SU-DHL-6 (cell line): ENCODE measurements around the gene NUDT14.

ENCODE experiments used
- H2AFZ ChIP-seq: fragments of 200-600 bp; sonication (generic); 2 replicates; pipeline ENCODE4 v1.6.1; 2014; ENCODE audit warnings: low read depth, mild to moderate bottlenecking, moderate library complexity, mixed read lengths, antibody characterized with exemption, low read length; ENCODE audit not compliant: severe bottlenecking
- H3F3A ChIP-seq: fragments of 200-600 bp; shearing (Covaris generic); 2 replicates; pipeline ENCODE4 v1.6.0; 2016; ENCODE audit warnings: antibody characterized with exemption, mild to moderate bottlenecking; ENCODE audit not compliant: insufficient read depth
- H3K27ac ChIP-seq: fragments of 200-600 bp; sonication (generic); 2 replicates; pipeline ENCODE4 v1.5.1; 2016; ENCODE audit warnings: low read depth, mild to moderate bottlenecking, low read length, moderate library complexity, mixed read lengths
- H3K27me3 ChIP-seq: fragments of 200-600 bp; sonication (generic), shearing (Covaris generic); 2 replicates; pipeline ENCODE4 v1.6.0; 2014; ENCODE audit warnings: mild to moderate bottlenecking, low read length
- H3K36me3 ChIP-seq: fragments of 200-600 bp; sonication (generic); 2 replicates; pipeline ENCODE4 v1.6.1; 2014; ENCODE audit warnings: mild to moderate bottlenecking, low read length, mixed read lengths
- H3K4me2 ChIP-seq: fragments of 300-600, 200-600 bp; shearing (Covaris generic), sonication (generic); 2 replicates; pipeline ENCODE4 v1.6.0; 2014; ENCODE audit warnings: low read length, low read depth, mild to moderate bottlenecking; ENCODE audit not compliant: poor library complexity, severe bottlenecking
- H3K4me3 ChIP-seq: fragments of 200-600 bp; sonication (generic); 2 replicates; pipeline ENCODE4 v1.5.1; 2014; ENCODE audit warnings: antibody characterized with exemption, low read length, mild to moderate bottlenecking, mixed read lengths; ENCODE audit not compliant: insufficient read depth, poor library complexity, severe bottlenecking
- H3K79me2 ChIP-seq: fragments of 200-600 bp; sonication (generic); 2 replicates; pipeline ENCODE4 v1.6.1; 2014; ENCODE audit warnings: mild to moderate bottlenecking, low read length, moderate library complexity; ENCODE audit not compliant: insufficient read depth
- H3K9ac ChIP-seq: fragments of 200-600 bp; sonication (generic); 2 replicates; pipeline ENCODE4 v1.7.0; 2014; ENCODE audit warnings: mild to moderate bottlenecking, low read length
- H3K9me2 ChIP-seq: fragments of 200-600 bp; sonication (generic); replicated peaks from 2 replicates; pipeline ENCODE4 v1.6.1; 2014; ENCODE audit warnings: low read length; ENCODE audit not compliant: insufficient read depth
- H3K9me3 ChIP-seq: fragments of 200-600 bp; sonication (generic); 2 replicates; pipeline ENCODE4 v1.6.1; 2014; ENCODE audit warnings: low read length, mixed read lengths; ENCODE audit not compliant: insufficient read depth
- H4K20me1 ChIP-seq: fragments of 200-600 bp; sonication (generic); 2 replicates; pipeline ENCODE4 v1.6.1; 2014; ENCODE audit warnings: low read depth, mild to moderate bottlenecking, antibody characterized with exemption, low read length, moderate library complexity, mixed read lengths
- EZH2phosphoT487 ChIP-seq: fragments of 200-600 bp; sonication (generic), shearing (Covaris generic); conservative IDR thresholded peaks from 2 replicates; pipeline ENCODE4 v1.6.1; 2018; ENCODE audit warnings: mild to moderate bottlenecking, antibody characterized with exemption, low read length, moderate library complexity, mixed read lengths
- TF ChIP-seq, protein P1 (sequence below): fragments of 200-600 bp; sonication (generic); IDR thresholded peaks from one replicate; pipeline ENCODE4 v1.5.1; 2017; ENCODE audit warnings: antibody characterized with exemption, mild to moderate bottlenecking, low read length, moderate library complexity; ENCODE audit not compliant: insufficient read depth, poor library complexity, severe bottlenecking

The NUDT14 gene

DNA sequence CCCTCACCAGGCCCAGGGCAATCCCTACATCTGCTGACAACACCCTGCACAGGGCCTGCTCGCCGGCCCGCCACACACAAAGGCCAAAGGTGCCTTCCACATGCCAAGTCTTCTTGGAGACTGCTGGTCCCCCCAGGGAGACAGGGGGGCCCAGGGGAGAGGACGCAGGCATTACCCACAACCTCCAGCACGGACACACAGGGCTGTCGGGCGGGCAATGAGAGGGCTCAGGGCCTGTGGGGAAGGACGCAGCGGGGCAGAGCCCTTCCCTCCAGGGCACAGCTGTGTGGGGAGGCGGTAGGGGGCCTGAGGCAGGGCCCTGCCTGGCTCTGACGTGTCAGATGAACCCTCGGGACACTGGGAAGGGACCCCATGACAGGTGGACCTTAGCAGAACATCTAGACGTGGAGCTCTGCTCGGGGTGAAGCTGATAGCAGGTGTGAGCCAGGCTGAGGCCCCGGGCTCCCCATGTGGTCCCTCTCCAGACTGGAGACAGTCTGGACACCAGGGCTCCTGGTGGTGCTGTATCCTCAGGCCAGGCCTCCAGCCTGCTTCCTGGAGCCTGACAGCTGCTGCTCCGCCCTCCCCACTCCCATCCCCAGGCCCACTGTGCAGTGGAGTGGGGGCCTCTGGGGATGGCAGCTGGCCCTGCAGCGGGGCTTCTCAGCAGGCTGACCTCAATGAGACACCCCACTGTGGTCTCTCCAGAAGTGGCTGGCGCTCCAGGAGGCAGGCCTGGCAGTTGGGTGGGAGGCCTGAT lies 31.6 kb upstream of the NUDT14 start:
- no peaks in the 10 kb centered on the region for H3K36me3 ChIP-seq
- no peaks in the 10 kb centered on the region for H4K20me1 ChIP-seq
- no peak overlapping the region for H3K27ac ChIP-seq
- H3K4me2 ChIP-seq, result no peak overlapping the region
- no peaks in the 10 kb centered on the region for H3K27me3 ChIP-seq
- H3K4me3 ChIP-seq, result no peak overlapping the region
- H3K9me3 ChIP-seq, result no peaks in the 10 kb centered on the region
- no peak overlapping the region for H2AFZ ChIP-seq
- H3K79me2 ChIP-seq, result no peaks in the 10 kb centered on the region
- H3K9ac ChIP-seq, result no peak overlapping the region
- H3F3A ChIP-seq, result no peaks in the 10 kb centered on the region
- TF ChIP-seq, protein P1, sequence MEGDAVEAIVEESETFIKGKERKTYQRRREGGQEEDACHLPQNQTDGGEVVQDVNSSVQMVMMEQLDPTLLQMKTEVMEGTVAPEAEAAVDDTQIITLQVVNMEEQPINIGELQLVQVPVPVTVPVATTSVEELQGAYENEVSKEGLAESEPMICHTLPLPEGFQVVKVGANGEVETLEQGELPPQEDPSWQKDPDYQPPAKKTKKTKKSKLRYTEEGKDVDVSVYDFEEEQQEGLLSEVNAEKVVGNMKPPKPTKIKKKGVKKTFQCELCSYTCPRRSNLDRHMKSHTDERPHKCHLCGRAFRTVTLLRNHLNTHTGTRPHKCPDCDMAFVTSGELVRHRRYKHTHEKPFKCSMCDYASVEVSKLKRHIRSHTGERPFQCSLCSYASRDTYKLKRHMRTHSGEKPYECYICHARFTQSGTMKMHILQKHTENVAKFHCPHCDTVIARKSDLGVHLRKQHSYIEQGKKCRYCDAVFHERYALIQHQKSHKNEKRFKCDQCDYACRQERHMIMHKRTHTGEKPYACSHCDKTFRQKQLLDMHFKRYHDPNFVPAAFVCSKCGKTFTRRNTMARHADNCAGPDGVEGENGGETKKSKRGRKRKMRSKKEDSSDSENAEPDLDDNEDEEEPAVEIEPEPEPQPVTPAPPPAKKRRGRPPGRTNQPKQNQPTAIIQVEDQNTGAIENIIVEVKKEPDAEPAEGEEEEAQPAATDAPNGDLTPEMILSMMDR, result no peak
- TF ChIP-seq EZH2phosphoT487, result no peak
- H3K9me2 ChIP-seq, result no peaks in the 10 kb centered on the region

GRCh38 chr14:105211758-105212089 lies 30.6 kb upstream of the NUDT14 start:
- Histone ChIP-seq H3K4me3 (no peak overlapping the region), H3F3A (no peaks in the 10 kb centered on the region), H3K79me2 (no peaks in the 10 kb centered on the region), H3K36me3 (no peaks in the 10 kb centered on the region), H3K27me3 (no peaks in the 10 kb centered on the region), H3K27ac (no peak overlapping the region), H4K20me1 (no peaks in the 10 kb centered on the region), H3K4me2 (no peak overlapping the region), H3K9ac (no peak overlapping the region), H3K9me3 (no peaks in the 10 kb centered on the region), H3K9me2 (no peaks in the 10 kb centered on the region), H2AFZ (no peak overlapping the region)
- TF ChIP-seq EZH2phosphoT487, result no peak
- TF ChIP-seq, protein P1, result no peak

GRCh38 chr14:105211086-105211757 lies 30.1 kb upstream of the NUDT14 start:
- H3K9me2 ChIP-seq, result no peaks in the 10 kb centered on the region
- H3K27me3 ChIP-seq, result no peaks in the 10 kb centered on the region
- no peak overlapping the region for H3K4me3 ChIP-seq
- no peaks in the 10 kb centered on the region for H3K36me3 ChIP-seq
- H3K4me2 ChIP-seq, result no peak overlapping the region
- H3F3A ChIP-seq, result no peaks in the 10 kb centered on the region
- H3K9me3 ChIP-seq, result no peaks in the 10 kb centered on the region
- no peaks in the 10 kb centered on the region for H4K20me1 ChIP-seq
- no peaks in the 10 kb centered on the region for H3K79me2 ChIP-seq
- TF ChIP-seq, protein P1, result no peak
- TF ChIP-seq EZH2phosphoT487, result no peak
- H3K9ac ChIP-seq, result no peak overlapping the region
- H2AFZ ChIP-seq, result no peak overlapping the region
- H3K27ac ChIP-seq, result no peak overlapping the region
